HPDE6-E6E7 (cell line): ENCODE data around the gene INO80C.
"Not testable (repeated sequence)": the region's sequence is repeated elsewhere in the genome, so short reads cannot be mapped to it uniquely, and the experiment has no call there.

ENCODE experiments used
- DNase-seq: peaks from one replicate; pipeline ENCODE4 v3.0.0; 2011; ENCODE audit warnings: missing footprints; ENCODE audit errors: extremely low spot score

Gene INO80C

GRCh38 chr18:35460736-35461161 is 37.0 kb downstream of the INO80C start:
- DNase-seq: no peak

GRCh38 chr18:35459997-35460396 is 37.8 kb downstream of the INO80C start:
- no peak for DNase-seq

- no peak for DNase-seq
Measured at GRCh38 chr18:35458677-35459441, 38.9 kb downstream of the INO80C start.

- no peak for DNase-seq
Measured at GRCh38 chr18:35458271-35458670, 39.5 kb downstream of the INO80C start.

GRCh38 chr18:35457140-35457704 is 40.5 kb downstream of the INO80C start:
- peak; percentile 74 for DNase-seq

- DNase-seq: no peak
Measured at GRCh38 chr18:35455926-35456763, 41.6 kb downstream of the INO80C start.

- no peak for DNase-seq
Measured at GRCh38 chr18:35454803-35455202, 43.0 kb downstream of the INO80C start.

- not testable (repeated sequence) for DNase-seq
Measured at GRCh38 chr18:35453065-35453464, 44.7 kb downstream of the INO80C start.

- no peak for DNase-seq
Measured at GRCh38 chr18:35451916-35452315, 45.8 kb downstream of the INO80C start.

- DNase-seq: no peak
Measured at GRCh38 chr18:35451032-35451431, 46.7 kb downstream of the INO80C start.

- DNase-seq: no peak
Measured at GRCh38 chr18:35444636-35445035, 53.1 kb downstream of the INO80C start.

- DNase-seq: no peak
Measured at GRCh38 chr18:35443847-35444246, 53.9 kb downstream of the INO80C start.

GRCh38 chr18:35443434-35443833 is 54.3 kb downstream of the INO80C start:
- DNase-seq: no peak

GRCh38 chr18:35442701-35443100 is 55.1 kb downstream of the INO80C start:
- no peak for DNase-seq

GRCh38 chr18:35441857-35442595 is 55.7 kb downstream of the INO80C start:
- DNase-seq: peak; percentile 54

GRCh38 chr18:35438480-35439234 is 59.1 kb downstream of the INO80C start:
- DNase-seq: no peak

- no peak for DNase-seq
Measured at GRCh38 chr18:35437836-35438235, 59.9 kb downstream of the INO80C start.

GRCh38 chr18:35436076-35436649 is 61.6 kb downstream of the INO80C start:
- no peak for DNase-seq

GRCh38 chr18:35435401-35435800 is 62.4 kb downstream of the INO80C start:
- DNase-seq: no peak

- DNase-seq: no peak
Measured at GRCh38 chr18:35432565-35433001, 65.2 kb downstream of the INO80C start.

GRCh38 chr18:35431374-35431741 is 66.4 kb downstream of the INO80C start:
- DNase-seq: no peak
